HG03139 (cell line): Measurements from ENCODE around the gene ANKRD11.
A peak's percentile ranks its signal among the peaks of the same experiment; 100 is the strongest.

Source experiments
- ATAC-seq: cut with Tn5 transposase; IDR thresholded peaks from one replicate; pipeline ENCODE4 v1.9.1; 2021; ENCODE audit not compliant: unreplicated experiment

Gene ANKRD11

DNA sequence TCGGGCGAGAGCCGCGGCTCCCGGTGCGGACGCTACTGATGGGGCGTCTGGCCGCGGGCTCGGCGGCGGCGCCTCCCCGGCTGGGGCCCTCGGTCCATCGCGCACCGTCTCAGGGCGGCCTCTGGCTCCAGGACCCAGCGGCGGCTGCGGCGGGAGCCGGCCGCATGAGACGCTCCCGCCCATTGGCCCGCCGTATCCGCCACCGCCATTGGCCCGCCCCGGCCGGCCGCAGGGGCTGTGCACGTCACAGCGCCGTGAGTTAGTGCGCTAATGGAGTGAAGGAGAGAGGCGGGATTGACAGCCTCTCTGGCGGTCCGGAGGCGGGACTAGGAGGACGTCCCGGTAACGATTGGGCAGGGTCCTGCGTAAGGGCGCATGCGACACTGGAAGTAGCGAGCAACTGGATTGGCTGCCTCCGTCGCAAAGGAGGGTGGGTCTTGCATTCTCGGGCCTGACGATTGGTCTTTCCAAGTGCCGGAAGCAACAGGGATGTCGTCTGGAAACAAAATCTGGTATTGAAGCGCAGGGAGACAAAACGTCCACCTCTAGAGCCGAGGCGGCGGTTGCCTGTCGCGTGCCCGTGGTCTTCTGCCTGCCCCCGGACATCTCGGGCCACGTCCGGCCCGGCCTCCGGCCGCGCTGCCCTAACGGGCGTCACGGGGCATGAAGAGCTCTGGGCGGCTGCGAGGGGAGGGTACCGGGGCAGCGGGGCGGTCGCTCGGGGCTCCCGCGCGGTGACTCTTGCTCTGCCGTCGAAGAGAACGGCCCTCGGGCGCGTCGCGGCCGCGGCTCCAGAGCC is at the start of gene ANKRD11:
TSS of gene ANKRD11 (minus strand) at position 123 of the 799 bp plus-strand sequence. CDS start 173,542 bp downstream, outside the sequence.
- ATAC-seq, result peak; percentile 82

DNA sequence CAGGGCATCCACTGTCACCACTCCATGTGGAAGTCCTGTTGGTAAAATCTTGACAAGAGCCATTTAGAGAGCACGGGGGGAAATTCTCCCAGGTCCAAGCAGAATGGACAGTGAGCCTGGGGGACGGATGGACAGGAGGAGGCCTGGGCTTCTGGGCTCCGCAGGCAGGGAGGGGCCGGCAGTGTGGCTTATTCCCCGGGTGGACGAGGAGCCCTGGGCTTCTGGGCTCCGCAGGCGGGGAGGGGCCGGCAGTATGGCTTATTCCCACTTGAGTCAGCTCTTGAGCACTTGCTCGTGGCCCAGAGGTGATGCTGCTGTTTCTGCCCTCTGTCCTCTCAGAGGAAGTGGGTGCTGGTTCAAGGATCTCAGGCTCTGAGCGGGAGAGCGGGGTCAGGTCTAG is 47.9 kb upstream of the ANKRD11 start:
- no peak for ATAC-seq

DNA sequence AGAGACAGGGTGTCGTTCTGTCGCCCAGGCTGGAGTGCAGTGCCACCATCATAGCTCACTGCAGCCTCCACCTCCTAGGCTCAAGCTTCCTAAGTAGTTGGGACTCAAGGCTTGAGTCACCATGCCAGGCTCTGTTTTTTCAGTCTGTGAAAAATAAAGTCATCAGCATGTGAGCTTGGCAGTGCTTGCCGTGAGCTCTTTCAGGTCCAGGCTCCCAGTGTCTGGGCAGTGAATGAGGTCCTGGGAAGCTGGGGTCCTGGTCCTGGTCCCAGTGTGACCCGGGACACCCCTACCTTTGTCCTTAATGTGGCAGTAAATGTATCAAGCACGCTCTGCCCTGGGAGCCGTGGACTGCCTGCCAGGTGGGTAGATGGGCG is 47.2 kb upstream of the ANKRD11 start:
- ATAC-seq, result no peak

DNA sequence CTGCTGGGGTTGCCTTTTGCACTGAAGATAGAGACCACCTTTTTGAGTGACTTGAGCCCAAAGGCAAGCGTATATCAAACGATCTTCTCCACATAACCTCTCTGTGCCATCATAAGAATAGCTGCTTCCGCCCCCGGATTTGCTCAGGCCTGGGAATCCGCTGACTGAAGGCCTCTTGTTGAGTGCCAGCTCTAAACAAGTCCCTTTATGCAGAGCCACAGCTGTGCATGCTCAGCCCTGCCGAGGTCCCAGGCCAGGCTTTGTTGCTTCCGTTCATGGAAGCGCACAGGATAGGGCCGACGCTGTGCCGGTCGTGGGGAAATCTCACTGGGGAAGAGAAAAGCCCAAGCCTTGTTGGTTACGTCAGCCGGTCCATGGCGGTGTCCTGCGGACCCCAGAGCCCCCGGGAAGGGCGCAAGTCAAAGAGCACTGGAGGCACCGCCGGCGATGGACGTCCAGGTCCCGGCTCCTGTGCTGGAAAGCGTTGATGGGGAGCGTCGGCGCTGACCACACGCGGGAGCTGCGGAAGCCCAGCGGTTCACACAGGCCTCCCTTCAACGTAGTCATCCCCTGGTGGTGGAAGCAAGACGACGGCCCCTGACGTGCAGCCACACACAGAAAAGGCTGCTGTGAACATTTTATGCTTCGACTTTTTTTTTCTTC is 46.7 kb upstream of the ANKRD11 start:
- no peak for ATAC-seq

- ATAC-seq, result no peak
Measured at GRCh38 chr16:89536371-89536770, 46.0 kb upstream of the ANKRD11 start.

DNA sequence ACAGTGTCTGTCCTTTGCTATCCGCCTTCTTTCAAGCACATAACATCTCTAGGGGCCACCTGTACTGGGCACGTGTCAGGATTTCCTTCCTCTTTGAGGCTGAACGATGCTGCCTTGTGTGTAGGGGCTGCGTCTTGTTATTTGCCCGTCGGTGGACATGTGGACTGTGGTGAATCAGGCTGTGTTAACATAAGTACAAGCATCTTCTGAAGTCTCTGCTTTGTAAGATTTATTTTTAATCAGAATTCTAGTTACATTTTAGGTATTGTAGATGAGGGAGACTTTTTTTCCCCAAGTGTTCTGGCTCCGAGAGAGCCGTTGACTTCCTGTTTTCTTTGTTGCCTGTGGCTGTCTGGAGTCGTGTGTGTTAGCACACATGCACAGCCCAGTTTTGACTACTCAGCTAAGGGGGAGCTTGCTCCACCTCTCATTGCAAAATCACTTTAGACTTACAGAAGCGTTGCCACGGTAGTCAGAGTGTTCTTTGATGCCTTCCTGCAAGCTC is 43.9 kb upstream of the ANKRD11 start:
- ATAC-seq, result no peak

- no peak for ATAC-seq
Measured at GRCh38 chr16:89531821-89532526, 41.6 kb upstream of the ANKRD11 start.

GRCh38 chr16:89530401-89531381 is 40.3 kb upstream of the ANKRD11 start:
- ATAC-seq, result no peak

DNA sequence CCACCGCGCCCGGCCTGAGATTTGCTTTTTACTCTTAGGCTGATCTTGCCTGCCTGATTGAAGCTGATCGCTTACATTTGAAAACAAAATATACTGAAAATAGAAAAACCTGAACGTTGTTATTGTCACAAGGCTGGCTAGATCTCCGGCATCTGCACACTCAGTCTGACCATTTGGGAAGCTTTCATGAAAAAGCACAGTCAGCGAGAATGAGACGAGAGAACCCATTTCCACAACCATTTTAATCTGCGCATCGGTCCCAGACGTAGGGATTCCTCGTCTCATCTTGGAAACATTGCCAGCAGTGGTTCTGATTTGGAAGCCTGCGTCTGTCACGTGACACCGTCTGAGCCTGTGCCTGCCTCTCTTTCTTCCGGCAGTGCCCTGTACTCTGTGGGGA is 38.7 kb upstream of the ANKRD11 start:
- ATAC-seq, result no peak

GRCh38 chr16:89525146-89525913 is 35.0 kb upstream of the ANKRD11 start:
- ATAC-seq, result no peak

DNA sequence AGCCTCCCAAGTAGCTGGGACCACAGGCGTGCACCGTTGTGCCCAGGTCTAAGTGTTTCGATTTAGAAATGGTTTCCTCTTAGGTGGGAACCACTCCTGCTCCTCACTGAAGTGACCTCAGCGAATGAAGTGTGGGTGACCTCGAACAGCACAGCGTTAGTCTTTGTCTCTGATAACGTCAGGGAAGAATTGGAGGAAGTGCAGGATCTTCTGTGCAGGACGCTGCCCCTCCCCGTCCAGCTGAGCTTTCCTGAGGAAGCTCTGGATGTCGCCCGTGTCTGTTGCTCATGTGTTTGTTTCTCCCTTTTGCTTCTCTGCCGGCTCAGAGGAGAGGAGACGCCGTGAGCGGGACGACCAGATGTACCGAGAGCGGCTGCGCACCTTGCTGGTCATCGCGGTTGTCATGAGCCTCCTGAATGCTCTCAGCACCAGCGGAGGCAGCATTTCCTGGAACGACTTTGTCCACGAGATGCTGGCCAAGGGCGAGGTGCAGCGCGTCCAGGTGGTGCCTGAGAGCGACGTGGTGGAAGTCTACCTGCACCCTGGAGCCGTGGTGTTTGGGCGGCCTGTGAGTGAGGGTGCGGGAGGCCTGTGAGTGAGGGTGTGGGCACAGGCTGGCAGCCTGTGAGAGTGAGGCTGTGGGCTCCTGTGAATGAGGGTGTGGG is 33.5 kb upstream of the ANKRD11 start:
- ATAC-seq, result no peak

- no peak for ATAC-seq
Measured at GRCh38 chr16:89522287-89522686, 31.9 kb upstream of the ANKRD11 start.

GRCh38 chr16:89519881-89520280 is 29.5 kb upstream of the ANKRD11 start:
- ATAC-seq, result no peak

DNA sequence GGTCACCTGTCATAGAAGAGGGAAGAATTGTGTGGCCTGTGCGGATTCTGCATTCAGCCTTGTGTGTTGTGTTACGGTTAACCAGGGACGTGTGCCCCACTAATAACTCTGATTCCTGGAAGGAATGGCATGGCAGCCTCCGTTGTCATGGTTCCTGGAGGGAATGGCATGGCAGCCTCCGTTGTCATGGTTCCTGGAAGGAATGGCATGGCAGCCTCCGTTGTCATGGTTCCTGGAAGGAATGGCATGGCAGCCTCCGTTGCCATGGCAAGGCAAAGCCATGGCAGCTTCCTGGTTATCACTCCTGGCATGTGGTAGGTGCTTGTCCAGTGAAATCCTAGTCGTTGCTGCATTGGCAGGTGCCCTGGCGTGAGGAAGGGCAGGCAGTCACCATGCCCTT is 26.8 kb upstream of the ANKRD11 start:
- no peak for ATAC-seq

GRCh38 chr16:89512453-89512852 is 22.1 kb upstream of the ANKRD11 start:
- ATAC-seq, result no peak

DNA sequence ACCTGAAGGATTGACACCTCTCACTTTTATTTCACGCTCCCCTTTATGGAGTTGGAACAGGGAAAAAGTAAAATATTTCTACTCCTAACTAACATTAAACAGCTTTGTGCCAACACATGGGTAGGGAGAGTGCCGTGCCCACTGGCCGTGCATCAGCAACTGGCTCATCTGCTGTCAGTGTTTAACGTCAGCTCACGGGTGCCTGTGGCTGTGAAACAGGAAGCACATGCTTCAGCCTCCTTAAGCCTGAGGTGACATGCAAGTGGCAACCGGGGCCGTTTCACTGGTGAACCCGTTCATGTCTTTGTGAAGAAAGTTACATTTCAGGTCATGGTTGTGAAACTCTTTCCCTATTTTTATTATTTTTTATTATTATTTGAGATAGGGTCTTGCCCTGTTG is 21.0 kb upstream of the ANKRD11 start:
- ATAC-seq, result no peak

DNA sequence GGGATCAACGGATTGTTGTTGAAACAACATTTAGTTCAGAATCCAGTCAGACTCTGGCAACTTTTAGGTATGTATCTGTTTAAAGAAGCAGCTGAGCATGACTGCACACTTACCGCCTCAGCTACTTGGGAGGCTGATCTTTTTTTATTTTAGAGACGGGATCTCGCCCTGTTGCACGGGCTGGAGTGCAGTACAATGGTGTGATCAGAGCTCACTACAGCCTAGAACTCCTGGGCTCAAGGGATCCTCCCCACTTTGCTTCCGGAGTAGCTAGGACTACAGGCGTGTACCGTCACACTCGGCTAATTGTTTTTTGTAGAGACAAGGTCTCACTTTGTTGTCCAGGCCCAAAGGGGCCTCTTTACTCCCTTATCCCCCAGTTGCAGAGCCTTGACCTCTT is 20.2 kb upstream of the ANKRD11 start:
- no peak for ATAC-seq

DNA sequence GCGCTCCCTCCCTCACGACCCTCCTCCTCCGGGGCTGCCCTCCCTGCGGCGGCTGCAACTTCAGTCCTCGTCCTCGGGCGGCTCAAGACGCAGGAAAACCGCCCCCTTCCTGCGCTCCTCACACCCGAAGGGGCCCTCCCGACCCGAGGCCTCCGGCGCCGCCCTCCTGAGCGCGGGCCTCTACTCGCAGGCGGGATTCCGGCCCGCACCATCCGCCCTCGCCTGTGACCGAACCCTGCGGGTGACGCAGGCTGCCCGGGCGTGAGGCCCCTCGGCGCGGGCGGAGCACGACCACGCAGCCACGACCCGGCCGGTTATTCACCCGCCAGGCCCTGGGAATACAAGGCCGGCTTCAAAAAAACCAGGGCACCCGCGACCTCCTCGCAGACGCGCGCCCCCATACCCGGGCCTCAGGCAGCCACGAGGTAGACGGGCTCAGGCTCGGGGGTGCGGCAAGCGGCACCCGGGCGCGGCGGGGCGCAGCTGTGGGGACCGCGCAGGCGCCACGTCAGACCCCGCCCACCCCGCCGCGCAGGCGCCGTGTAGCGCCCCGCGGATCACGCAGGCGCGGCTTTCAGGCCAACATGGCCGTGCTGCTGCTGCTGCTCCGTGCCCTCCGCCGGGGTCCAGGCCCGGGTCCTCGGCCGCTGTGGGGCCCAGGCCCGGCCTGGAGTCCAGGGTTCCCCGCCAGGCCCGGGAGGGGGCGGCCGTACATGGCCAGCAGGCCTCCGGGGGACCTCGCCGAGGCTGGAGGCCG is 17.7 kb upstream of the ANKRD11 start, which contains the start of gene SPG7:
TSS of gene SPG7 (plus strand) at position 570 of the 757 bp plus-strand sequence. CDS start at position 585, 15 bp downstream.
- peak; percentile 62 for ATAC-seq
